Measurements from ENCODE around the gene TM9SF3. TPM values are rescaled to one million over a fixed set of nuclear protein-coding genes. Genes with fewer than 3 reads are reported as not detected.

The TM9SF3 gene
- total and polyA plus RNA-seq, 10 of the 15 experiments (the other 5 are each of a cell fraction or from before 2014, with no cell fraction given) = 17.1 to 85.4 (median 44.9) TPM

GRCh38 chr10:96493254-96493653 is 93.6 kb downstream of the TM9SF3 start:
- no peak overlapping the region for H2AFZ ChIP-seq (ENCODE audit: control insufficient read depth, low read depth, low read length)
- no peaks in the 10 kb centered on the region for H3K4me1 ChIP-seq (ENCODE audit: control insufficient read depth, insufficient read depth, low read length)
- no peak for FAIRE-seq
- RAD21 ChIA-PET (ENCODE audit: unreplicated experiment) = no interaction called here
- H3K79me2 ChIP-seq (ENCODE audit: control insufficient read depth, insufficient read depth, low read length) = no peaks in the 10 kb centered on the region
- intact Hi-C loops (cut with micrococcal nuclease; ENCODE audit: unreplicated experiment) (no loop called here), in situ Hi-C loops (cut with MboI) (no loop called here)
- no peaks in the 10 kb centered on the region; a peak in 1 of 4 replicates for H3K36me3 ChIP-seq (ENCODE audit: control insufficient read depth in 2 of 2, insufficient read depth in 2 of 2, low read length in 1 of 2)
- TF ChIP-seq REST (IDR thresholded peaks at IDR 0.05; ENCODE audit: low read depth, low read length) (no peak), POLR2AphosphoS2 (IDR thresholded peaks at IDR 0.05; ENCODE audit: low read depth, low read length) (no peak), MYC (IDR thresholded peaks at IDR 0.05; ENCODE audit: insufficient read depth, insufficient read length, insufficient replicate concordance, low read length, severe bottlenecking) (no peak), ZNF217 (IDR thresholded peaks at IDR 0.05) (no peak), MXI1 (IDR thresholded peaks at IDR 0.05; ENCODE audit: low read depth, low read length) (no peak)
- SMC1A ChIA-PET (ENCODE audit: uncharacterized antibody, unreplicated experiment) = no interaction called here
- POLR2A ChIA-PET = no interaction called here
- H3K27ac ChIP-seq (ENCODE audit: control insufficient read depth, insufficient read depth) = no peak overlapping the region
- BruUV-seq (replicated peaks) = no TSS peak
- H3K9ac ChIP-seq (ENCODE audit: control insufficient read depth, insufficient read depth, low read length) = no peak overlapping the region
- no peaks in the 10 kb centered on the region for H3K27me3 ChIP-seq (replicated peaks in 1 of 2; ENCODE audit: control insufficient read depth in 2 of 2, insufficient read depth in 2 of 2, low read length in 1 of 2)
- no peak for ATAC-seq
- DNase-seq (ENCODE audit: low read depth, low spot score) = no peak
- CTCF ChIA-PET = no interaction called here
- H3K4me3 ChIP-seq = no peak overlapping the region
- no peak overlapping the region for H3K4me2 ChIP-seq (ENCODE audit: control insufficient read depth, insufficient read depth)
- no peaks in the 10 kb centered on the region for H4K20me1 ChIP-seq (ENCODE audit: control insufficient read depth, insufficient read depth)
- H3K9me3 ChIP-seq (replicated peaks; ENCODE audit: control insufficient read depth, insufficient read depth, low read length) = no peaks in the 10 kb centered on the region
- WGBS (ENCODE audit: insufficient coverage, insufficient replicate concordance, low lambda C conversion rate, missing lambda C conversion rate) = 0% methylated on average over 2 of the region's 2 CpGs

All from GM12878 (cell line).